ENCODE results near the gene OSBPL9.

Gene OSBPL9

GRCh38 chr1:51616903-51617708 lies at the start of gene OSBPL9:
Gene OSBPL9 (plus strand): TSS chr1:51617092. CDS start chr1:51617111, 19 bp downstream.
- DNase-seq (ENCODE audit: low read depth in 1 of 2, low spot score in 1 of 2), result peak; percentile 69 to 75

DNA sequence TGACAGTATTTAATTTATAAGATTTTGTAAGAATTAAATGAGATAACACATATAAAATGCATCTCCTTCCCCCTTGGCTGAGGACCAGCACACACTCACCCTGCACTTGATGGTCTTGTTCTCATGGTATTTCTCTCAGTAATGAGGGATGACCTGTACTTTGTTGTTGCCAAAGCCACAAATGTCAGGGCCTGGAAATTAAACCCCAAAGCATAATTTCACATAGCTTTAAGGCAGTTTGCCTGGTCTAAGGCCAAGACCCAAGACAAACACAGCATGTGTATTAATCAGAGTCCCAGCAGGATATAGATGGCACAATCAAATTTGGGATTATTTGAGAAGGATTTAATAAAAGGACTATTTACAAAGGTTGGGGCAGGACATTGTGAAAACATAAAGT lies 49.2 kb upstream of the OSBPL9 start:
- DNase-seq (ENCODE audit: low read depth in 1 of 2, low spot score in 1 of 2), result no peak

DNA sequence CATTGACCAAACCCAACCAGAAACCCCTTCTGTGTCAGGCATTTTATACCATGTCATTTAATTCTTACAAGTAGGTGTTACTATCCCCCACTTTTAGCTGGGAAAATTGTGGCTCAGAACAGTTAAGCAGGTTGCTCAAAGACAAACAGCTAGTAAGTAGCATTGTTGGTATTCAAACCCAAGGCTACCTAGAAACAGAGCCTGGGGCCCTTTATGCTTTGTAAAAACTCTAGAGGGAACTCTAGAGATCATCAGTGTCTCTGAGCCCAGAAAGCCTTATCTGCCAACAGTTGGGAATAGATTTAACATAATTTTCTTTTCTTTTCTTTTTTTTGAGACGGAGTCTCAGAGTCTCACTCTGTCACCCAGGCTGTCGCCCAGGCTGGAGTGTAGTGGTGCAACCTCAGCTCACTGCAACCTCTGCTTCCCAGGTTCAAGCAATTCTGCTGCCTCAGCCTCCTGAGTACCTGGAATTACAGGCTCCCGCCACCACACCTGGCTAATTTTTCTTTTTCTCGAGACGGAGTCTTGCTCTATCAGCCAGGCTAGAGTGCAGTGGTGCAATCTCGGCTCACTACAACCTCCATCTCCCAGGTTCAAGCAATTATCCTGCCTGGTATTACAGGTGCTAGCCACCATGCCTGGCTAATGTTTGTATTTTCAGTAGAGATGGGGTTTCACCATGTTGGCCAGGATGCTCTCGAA lies 48.5 kb upstream of the OSBPL9 start:
- no peak for DNase-seq (ENCODE audit: low read depth in 1 of 2, low spot score in 1 of 2)

DNA sequence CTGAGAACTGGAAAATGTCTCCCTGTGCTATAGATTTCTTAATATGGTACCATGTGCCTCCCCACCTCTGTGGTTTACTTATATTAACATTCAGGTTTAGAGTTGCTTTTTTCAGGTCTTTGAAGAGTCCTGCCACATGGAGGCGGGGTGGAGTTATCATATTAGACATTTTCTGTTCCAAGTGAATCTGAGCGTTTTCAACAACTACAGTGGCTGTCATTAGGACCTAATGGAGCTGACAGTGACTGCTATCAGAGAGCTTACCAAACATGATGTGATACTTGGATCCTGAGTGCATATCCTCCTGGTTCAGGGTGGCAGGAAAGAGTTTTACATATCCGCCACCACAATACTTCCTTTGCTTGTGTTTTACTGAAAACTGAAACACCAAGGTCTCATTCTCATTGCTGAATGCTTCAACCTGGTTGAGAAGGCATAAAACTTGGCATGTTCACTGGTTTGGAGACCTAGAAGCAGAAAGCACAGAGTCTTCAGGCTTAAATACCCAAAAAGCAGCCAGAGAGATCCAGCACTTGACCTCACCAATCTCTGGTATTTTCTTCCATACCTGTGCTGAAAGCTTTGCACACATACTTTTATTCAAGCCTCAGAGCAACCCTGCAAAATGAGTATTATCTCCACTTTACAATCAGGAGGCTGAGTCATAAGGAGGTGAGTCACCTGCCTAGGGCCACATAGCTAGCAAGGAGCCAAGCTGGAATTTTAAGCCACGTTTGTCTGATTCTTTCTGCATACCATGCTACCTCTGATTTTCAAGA lies 47.4 kb upstream of the OSBPL9 start:
- peak in 1 of 2 donors; percentile 1 for DNase-seq (ENCODE audit: low read depth in 1 of 2, low spot score in 1 of 2)

- no peak for DNase-seq (ENCODE audit: low read depth in 1 of 2, low spot score in 1 of 2)
These were observed 46.7 kb upstream of the OSBPL9 start for GRCh38 chr1:51570063-51570710.

DNA sequence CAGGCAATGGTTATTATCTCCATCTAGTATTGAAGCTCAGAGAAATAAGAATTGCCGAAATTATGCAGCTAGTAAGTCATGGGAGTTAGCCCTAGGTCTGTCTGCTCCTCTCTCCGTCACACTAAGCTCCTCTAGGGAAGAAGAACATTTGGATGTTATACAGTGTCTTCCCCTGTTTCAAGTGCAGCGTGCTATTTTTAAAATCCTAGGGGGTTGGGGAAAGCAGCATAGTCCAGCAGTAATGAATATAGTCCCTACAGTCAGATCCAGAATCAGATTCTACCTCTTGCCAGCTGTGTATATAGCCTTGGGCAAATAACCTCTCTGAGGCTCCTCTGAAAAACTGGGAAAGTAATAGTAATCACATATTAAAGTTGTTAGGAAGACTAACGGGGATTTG lies 44.5 kb upstream of the OSBPL9 start:
- no peak for DNase-seq (ENCODE audit: low read depth in 1 of 2, low spot score in 1 of 2)

GRCh38 chr1:51574796-51575195 lies 42.1 kb upstream of the OSBPL9 start:
- no peak for DNase-seq (ENCODE audit: low read depth in 1 of 2, low spot score in 1 of 2)

DNA sequence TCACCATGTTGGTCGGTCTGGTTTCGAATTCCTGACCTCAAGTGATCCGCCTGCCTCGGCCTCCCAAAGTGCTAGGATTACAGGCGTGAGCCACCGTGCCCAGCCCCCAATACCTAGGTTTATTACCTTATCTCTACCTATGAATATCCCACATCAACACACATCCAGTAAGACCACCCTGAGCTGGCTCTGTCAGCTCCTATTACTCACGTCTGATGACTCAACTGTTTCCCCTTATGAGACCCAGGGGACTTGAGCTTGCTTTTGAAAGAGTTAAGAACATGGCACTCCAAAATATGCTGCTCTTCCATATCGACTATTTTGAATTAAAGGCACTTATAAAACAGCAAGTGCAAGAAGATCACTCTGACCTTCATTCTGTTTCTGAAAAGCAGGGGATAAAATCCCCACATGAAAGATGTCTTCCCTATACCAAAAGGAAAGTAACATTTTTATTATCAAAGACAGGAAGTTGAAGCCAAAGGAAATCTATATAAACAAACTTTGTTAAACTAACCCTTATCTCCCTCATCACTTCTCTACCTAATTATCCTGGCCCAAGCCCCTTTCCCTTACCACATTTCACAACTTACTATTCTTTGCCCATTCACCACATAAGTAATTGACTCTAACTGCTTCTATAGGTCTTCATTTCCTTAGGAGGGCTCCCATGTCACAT lies 41.3 kb upstream of the OSBPL9 start:
- no peak for DNase-seq (ENCODE audit: low read depth in 1 of 2, low spot score in 1 of 2)

GRCh38 chr1:51576085-51576444 lies 40.8 kb upstream of the OSBPL9 start:
- DNase-seq (ENCODE audit: low read depth in 1 of 2, low spot score in 1 of 2), result no peak

DNA sequence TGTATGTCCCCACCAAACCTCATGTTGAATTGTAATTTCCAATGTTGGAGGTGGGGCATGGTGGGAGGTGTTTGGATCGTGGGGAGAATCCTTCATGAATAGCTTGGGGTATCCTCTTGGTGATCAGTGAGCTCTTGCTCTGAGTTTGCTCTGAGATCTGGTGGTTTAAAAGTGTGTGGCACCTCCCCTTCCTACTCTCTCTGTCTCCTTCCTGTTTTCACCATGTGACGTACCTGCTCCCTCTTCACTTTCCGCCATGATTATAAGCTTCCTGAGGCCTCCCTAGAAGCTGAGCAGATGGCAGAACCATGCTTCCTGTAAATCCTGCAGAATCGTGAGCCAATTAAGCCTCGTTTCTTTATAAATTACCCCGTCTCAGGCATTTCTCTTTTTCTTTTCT lies 40.0 kb upstream of the OSBPL9 start:
- no peak for DNase-seq (ENCODE audit: low read depth in 1 of 2, low spot score in 1 of 2)

DNA sequence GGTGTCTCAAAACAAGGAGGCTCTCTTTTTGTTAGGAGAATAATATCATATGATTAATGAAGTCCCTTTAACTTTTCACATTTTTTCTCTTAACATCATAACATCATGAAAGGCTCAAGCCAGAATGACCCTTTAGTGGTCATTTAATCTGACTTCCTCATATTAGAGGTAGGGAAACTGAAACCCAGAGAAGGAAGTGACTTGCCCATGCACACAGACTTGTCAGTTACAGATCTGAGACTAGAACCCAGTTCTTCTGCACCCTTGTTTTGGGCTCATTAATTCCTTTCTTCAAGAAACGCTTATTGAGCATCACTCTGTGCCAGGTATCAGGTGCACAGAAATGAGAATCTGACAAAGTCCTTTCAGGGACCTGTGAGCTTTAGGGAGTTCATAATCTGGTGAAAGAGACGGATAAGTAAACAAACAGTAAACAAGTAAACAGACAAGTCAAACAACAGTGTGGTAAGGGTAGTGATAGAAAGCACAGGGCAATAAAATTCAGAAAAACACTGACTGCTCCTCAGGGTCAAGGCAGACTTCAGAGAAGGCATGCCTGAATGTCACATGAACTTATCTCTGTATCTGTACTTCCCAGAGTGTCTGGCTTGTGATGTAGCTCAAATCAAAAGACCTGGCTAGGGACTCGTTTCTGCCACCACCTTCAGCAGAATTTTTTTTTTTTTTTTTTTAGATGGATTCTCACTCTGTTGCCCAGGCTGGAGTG lies 38.3 kb upstream of the OSBPL9 start:
- no peak for DNase-seq (ENCODE audit: low read depth in 1 of 2, low spot score in 1 of 2)

GRCh38 chr1:51581238-51581637 lies 35.7 kb upstream of the OSBPL9 start:
- DNase-seq (ENCODE audit: low read depth in 1 of 2, low spot score in 1 of 2), result no peak

DNA sequence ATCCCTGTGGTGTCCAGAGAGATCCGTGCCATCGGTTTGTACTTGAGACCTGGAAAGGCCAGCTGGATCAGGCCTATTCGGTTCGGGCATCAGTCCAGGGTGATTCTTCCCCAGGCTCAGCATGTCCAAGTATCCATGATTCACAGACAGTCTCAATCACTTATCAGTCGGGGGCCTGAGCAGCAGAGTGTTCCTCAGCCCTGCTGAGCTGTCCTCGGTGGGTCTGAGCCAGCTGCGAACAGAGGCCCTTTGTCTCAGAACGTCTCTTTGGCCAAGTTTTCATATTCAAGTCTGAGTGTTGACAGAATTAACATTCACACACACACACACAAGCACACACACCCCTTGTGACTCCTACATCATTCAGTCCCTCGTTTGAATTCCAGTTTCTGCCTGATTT lies 33.4 kb upstream of the OSBPL9 start:
- DNase-seq (ENCODE audit: low read depth in 1 of 2, low spot score in 1 of 2), result no peak

- no peak for DNase-seq (ENCODE audit: low read depth in 1 of 2, low spot score in 1 of 2)
These were observed 32.9 kb upstream of the OSBPL9 start for GRCh38 chr1:51584021-51584420.

- DNase-seq (ENCODE audit: low read depth in 1 of 2, low spot score in 1 of 2), result no peak
These were observed 24.2 kb upstream of the OSBPL9 start for GRCh38 chr1:51592711-51593110.

GRCh38 chr1:51594716-51595115 lies 22.2 kb upstream of the OSBPL9 start:
- DNase-seq (ENCODE audit: low read depth in 1 of 2, low spot score in 1 of 2), result no peak

DNA sequence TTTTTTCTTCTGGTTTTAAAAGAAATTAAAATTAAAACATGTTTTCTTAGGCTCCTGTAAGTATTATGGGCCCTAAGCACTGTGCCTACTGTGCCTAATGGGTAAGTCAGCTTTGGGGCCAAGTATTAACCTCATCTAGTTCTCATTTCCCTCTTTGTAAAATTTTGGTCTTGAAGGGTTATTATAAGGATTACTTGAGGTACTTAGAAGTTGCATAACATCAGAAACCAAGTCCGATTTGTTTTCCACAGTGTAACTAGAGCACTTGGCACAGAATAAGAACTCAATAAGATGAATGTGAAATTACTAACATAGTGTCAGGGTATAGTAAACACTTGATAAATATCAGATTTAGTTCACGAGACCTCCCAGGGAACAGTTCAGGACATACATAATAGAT lies 16.4 kb upstream of the OSBPL9 start:
- no peak for DNase-seq (ENCODE audit: low read depth in 1 of 2, low spot score in 1 of 2)

- no peak for DNase-seq (ENCODE audit: low read depth in 1 of 2, low spot score in 1 of 2)
These were observed 15.9 kb upstream of the OSBPL9 start for GRCh38 chr1:51600965-51601364.

- no peak for DNase-seq (ENCODE audit: low read depth in 1 of 2, low spot score in 1 of 2)
These were observed 10.8 kb upstream of the OSBPL9 start for GRCh38 chr1:51605961-51606723.
